ENCODE results near the gene ZNF777.
"Not testable (repeated sequence)": the region's sequence is repeated elsewhere in the genome, so short reads cannot be mapped to it uniquely, and the experiment has no call there.

ZNF777 gene

GRCh38 chr7:149413083-149413482 is 47.8 kb downstream of the ZNF777 start:
- DNase-seq (ENCODE audit: low spot score) = not testable (repeated sequence)

- DNase-seq (ENCODE audit: low spot score) = no peak
These were observed 51.0 kb downstream of the ZNF777 start for GRCh38 chr7:149409895-149410294.

GRCh38 chr7:149404825-149405224 is 56.0 kb downstream of the ZNF777 start:
- no peak for DNase-seq (ENCODE audit: low spot score)

DNA sequence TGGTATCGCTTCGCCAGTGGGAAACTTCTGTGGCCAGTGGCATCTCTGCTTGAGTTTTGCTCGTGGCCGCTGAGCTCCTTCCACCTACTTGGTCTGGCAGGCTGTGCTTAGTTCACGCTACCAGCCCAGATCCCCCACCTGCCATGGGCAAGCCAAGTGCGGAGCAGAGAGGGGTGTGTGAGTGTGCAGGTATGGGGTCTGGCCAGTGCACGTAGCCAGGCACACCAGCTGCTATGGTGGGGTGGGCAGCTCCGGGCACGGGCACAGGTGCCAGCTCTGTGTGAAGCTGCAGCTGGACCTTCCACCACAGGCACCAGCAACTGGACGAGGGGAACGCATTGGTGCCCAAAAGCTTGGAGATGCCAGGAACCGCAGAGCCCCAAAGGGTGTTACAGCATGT is 56.5 kb downstream of the ZNF777 start:
- DNase-seq (ENCODE audit: low spot score) = no peak

DNA sequence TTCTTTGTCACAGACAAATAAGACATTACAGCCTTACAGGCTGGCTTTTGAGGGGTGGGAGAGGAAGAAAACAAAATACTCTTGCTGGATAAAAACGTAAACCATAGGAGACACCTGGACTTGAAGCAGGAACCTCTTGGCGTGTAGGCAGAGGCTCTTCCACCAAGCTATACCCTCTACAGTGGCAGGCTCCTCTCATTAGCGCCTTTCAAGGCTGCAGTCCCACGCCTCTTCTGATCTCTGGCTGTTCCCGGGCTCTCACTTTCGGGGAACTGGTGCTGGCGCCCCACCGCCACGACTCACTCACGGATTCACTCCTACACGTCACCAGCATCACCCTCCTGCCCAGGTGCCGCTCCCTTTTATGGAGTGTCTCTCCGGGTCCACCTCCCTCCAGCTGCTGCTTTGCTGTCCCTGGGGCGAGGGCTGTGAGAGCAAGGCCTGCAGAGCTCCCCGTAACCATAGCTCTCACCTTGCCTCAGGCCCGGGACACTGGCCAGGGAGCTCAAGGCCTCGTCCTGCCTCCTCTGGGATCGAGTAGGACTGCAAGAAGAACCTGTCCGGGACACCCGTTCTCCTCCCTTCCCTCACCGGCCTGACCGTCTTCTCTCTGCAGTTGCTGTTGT is 62.6 kb downstream of the ZNF777 start:
- DNase-seq (ENCODE audit: low spot score) = no peak

DNA sequence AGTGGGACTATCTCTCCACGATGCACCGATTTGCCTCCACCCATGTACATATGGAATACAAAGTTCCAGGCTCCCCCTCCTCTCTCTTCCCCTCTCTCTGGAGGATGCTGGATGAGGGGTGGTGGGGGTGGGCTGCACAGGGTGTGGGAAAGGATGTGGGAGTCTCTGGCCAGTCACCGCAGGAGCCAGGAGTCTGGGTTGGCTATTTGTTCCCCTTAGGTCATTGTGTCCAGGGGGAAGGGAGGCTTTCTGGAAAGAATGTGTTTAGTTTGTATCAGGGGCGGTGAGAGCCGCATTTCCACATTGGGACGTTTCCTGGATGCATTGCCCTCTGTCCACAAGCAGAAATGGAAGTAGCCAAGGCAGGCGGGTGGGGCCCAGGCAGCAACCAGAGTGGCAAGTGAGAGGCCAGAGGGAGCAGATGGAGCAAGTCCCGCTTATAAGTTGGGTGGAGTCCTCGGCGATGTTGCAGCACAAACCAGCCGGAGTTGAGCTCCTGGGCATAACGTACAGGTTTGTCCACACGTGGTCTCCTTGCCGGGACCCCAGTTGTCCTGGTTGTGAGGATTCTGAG is 63.3 kb downstream of the ZNF777 start:
- no peak for DNase-seq (ENCODE audit: low spot score)

DNA sequence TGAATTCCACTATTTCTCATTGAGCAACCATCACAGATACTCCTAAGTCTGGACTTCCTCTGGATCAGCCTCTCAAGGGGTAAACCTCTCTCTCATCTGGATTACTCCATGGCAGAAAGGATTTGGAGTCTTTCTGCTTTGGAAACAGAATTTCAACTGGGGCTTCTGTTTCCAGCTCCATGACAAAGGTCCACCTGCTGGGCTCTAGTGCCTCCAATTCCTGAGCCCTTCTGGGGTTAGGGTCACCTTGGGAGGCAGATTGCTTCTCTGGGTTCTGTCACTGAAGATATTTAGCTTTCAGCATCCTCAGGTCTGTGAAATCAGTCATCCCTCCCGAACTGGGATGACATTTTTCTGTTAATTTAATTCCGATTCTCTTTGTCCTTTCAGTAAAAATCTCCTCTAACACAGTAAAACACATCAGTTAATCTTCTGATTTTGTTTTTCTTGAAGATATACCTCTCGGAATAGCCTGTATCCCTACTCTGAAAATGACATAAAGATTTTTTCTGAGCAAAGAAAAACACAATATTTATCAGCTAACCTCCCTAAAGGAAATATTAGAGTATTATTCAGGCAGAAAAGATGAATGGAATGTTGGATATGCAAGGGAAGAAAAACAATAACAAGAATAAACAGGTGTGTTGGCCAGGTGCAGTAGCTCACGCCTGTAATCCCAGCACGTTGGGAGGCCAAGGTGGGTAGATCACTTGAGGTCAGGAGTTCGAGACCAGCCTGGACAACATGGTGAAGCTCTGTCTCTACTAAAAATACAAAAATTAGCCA is 72.1 kb downstream of the ZNF777 start:
- DNase-seq (ENCODE audit: low spot score) = not testable (repeated sequence)

GRCh38 chr7:149386514-149386913 is 74.3 kb downstream of the ZNF777 start:
- not testable (repeated sequence) for DNase-seq (ENCODE audit: low spot score)

DNA sequence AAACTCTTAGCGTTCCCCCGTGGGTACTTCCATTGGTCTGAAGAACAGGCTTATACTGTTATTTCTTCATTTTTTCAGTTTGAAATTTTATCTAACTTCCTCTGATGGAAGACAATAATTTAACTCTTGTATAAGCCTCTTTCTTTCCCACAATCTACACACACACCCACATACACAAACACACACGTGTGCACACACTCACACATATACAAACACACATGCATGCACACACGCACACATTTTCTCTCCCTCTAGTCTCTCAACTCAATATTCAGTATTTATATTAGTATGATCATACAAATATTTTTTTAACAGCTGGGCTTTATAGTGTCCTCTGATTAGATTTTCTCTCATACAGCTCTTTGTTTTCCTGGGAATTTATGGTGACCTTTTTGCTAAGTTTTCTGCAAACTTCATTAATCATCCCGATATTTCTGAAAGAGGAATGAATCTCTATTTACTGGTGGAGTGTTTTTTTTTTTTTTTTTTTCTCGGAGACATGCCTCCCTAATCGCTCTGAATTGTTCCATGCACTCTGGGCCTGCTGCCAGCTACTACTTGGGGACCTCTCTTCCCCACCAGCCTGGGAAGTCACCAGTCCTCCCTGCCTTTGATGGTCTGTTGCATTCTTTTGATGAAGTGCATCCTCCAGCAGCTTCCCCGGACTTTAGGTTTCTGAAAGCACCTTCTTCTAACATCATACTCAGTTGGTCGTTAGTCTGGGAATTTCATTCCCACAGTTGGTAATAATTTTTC is 75.5 kb downstream of the ZNF777 start:
- no peak for DNase-seq (ENCODE audit: low spot score)

Measured in CD4-positive, alpha-beta T cell treated with Interleukin-6 at 100 ng/mL for 8 hours (primary cell).